Naive thymus-derived CD4-positive, alpha-beta T cell (primary cell): ENCODE measurements around the gene HLA-DOA. TPM values are rescaled to one million over a fixed set of nuclear protein-coding genes. Genes with fewer than 3 reads are reported as not detected.

ENCODE experiments used
- ATAC-seq: fragments of 150-1000 bp; cut with Tn5 transposase; 2 replicates; pipeline ENCODE4 v1.10.0; 2021; ENCODE audit warnings: mild to moderate bottlenecking, moderate library complexity
- CTCF ChIA-PET: fragments of 350-600 bp; sonication (Branson Sonifier 250); formaldehyde crosslinking; loops from one replicate; lab custom pipeline; 2021; ENCODE audit warnings: antibody characterized with exemption; lab: Charles Lee
- POLR2A ChIA-PET: fragments of 350-600 bp; sonication (Branson Sonifier 250); formaldehyde crosslinking; loops from one replicate; lab custom pipeline; 2021; ENCODE audit warnings: antibody characterized with exemption, inconsistent platforms; lab: Charles Lee
- DNase-seq, 9 donors: peaks; one replicate each; pipeline versions ENCODE4 v3.0.0 to v3.0.0-alpha.2; 2020 to 2022; ENCODE audit warnings: mixed read lengths in 1 of 9
- H3K27ac ChIP-seq: one replicate; pipeline ENCODE4 v1.7.0; 2013; ENCODE audit warnings: mild to moderate bottlenecking, low read depth, low read length, moderate library complexity
- H3K27me3 ChIP-seq, 2 donors: one replicate each; pipeline ENCODE4 v1.7.0; 2013; ENCODE audit warnings: low read length in 2 of 2, mild to moderate bottlenecking in 2 of 2, moderate library complexity in 2 of 2; ENCODE audit not compliant: control insufficient read depth in 2 of 2, insufficient read depth in 2 of 2
- H3K36me3 ChIP-seq, 3 experiments: 1 replicate in 2 of 3; 2 replicates in 1 of 3; pipeline ENCODE4 v1.7.0; 2013; ENCODE audit warnings: low read length in 3 of 3, mild to moderate bottlenecking in 3 of 3, moderate library complexity in 1 of 3; ENCODE audit not compliant: insufficient read depth in 3 of 3, control insufficient read depth in 2 of 3
- H3K4me1 ChIP-seq, 2 donors: one replicate each; pipeline ENCODE4 v1.7.0; 2013; ENCODE audit warnings: low read length in 2 of 2, mild to moderate bottlenecking in 2 of 2, moderate library complexity in 1 of 2; ENCODE audit not compliant: control insufficient read depth in 2 of 2, insufficient read depth in 2 of 2
- H3K4me3 ChIP-seq: 2 replicates; pipeline ENCODE4 v1.7.0; 2013; ENCODE audit warnings: mild to moderate bottlenecking, low read length
- H3K9me3 ChIP-seq, 3 experiments: 1 replicate in 2 of 3; 2 replicates in 1 of 3; pipeline ENCODE4 v1.7.0; 2013; ENCODE audit warnings: low read length in 3 of 3; ENCODE audit not compliant: control insufficient read depth in 2 of 3
- H3K27ac Mint-ChIP-seq, 9 donors: one replicate each; pipeline ENCODE4 v1.8.0; 2020 to 2022; ENCODE audit warnings: mixed read lengths in 9 of 9, mild to moderate bottlenecking in 8 of 9, moderate library complexity in 5 of 9, inconsistent platforms in 2 of 9
- H3K27me3 Mint-ChIP-seq, 5 donors: one replicate each; pipeline ENCODE4 v1.8.0; 2021 to 2022; ENCODE audit warnings: mixed read lengths in 5 of 5, mild to moderate bottlenecking in 1 of 5
- H3K36me3 Mint-ChIP-seq, 5 donors: one replicate each; pipeline ENCODE4 v1.8.0; 2020 to 2022; ENCODE audit warnings: mixed read lengths in 5 of 5, mild to moderate bottlenecking in 3 of 5, inconsistent platforms in 1 of 5
- H3K4me1 Mint-ChIP-seq, 7 donors: one replicate each; pipeline ENCODE4 v1.8.0; 2020 to 2022; ENCODE audit warnings: mixed read lengths in 7 of 7, mild to moderate bottlenecking in 3 of 7, inconsistent platforms in 1 of 7
- H3K4me3 Mint-ChIP-seq, 10 donors: one replicate each; pipeline ENCODE4 v1.8.0; 2020 to 2022; ENCODE audit warnings: mild to moderate bottlenecking in 10 of 10, mixed read lengths in 10 of 10, moderate library complexity in 6 of 10, inconsistent platforms in 2 of 10
- H3K9me3 Mint-ChIP-seq, 11 donors: one replicate each; pipeline ENCODE4 v1.8.0; 2020 to 2022; ENCODE audit warnings: mixed read lengths in 11 of 11, mild to moderate bottlenecking in 4 of 11, inconsistent platforms in 1 of 11, moderate library complexity in 1 of 11
- intact Hi-C, 2 donors: fragments of 100-400 bp; cut with micrococcal nuclease; formaldehyde crosslinking; loops; one replicate each; pipeline ENCODE4 v1.15.1; 2023
- polyA plus RNA-seq, 2 donors: library from polyadenylated mRNA; unstranded; fragments of 300-500 nt; fragmentation: Illumina TruSeq; gene quantifications; one replicate each; pipeline ENCODE4 v1.2.3, GENCODE V29; 2021
- total RNA-seq, 6 experiments: library from RNA in 5 of 6; stranded (reverse) in 5 of 6; gene quantifications; 1 replicate in 5 of 6; 2 replicates in 1 of 6; pipeline ENCODE4 v1.2.3 and lab custom pipeline; 2021 to 2026

HLA-DOA gene
- total and polyA plus RNA-seq, 7 experiments from 2014 or later: 3.0 to 10.5 (median 5.4) TPM

DNA sequence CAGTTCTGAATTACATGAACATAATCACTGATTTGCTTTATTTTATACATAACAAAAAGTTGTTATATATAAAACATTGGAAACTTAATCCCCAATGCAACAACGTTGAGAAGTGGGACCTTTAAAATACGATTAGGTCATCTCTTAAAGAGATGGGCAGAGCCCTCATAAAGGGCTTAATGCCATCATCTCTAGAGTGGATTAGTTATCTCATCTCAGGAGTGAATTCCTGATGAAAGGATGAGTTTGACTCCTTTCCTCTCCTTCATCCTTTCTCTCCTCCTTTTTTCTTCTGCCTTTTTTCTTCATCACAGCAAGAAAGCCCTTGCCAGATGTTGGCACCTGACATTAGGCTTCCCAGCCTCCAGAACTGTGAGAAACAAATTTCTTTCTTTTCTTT, 13.9 kb downstream of the HLA-DOA start:
- POLR2A ChIA-PET: no interaction called here

GRCh38 chr6:32993363-32993973, 15.9 kb downstream of the HLA-DOA start:
- Histone ChIP-seq H3K36me3 (no peaks in the 10 kb centered on the region), H3K4me3 (no peak overlapping the region), H3K4me1 (no peaks in the 10 kb centered on the region), H3K27me3 (no peaks in the 10 kb centered on the region), H3K9me3 (no peaks in the 10 kb centered on the region), H3K27ac (no peak overlapping the region)
- intact Hi-C loops: no loop called here
- no peaks in the 10 kb centered on the region for H3K9me3 Mint-ChIP-seq
- H3K4me1 Mint-ChIP-seq: no peaks in the 10 kb centered on the region
- ATAC-seq (no peak), DNase-seq (no peak)
- peaks cover 0 to 39% (median 8%) of the 10 kb centered on the region in 5 donors for H3K27me3 Mint-ChIP-seq
- H3K36me3 Mint-ChIP-seq: peaks cover 0 to 2% (median 0%) of the 10 kb centered on the region in 5 donors
- H3K4me3 Mint-ChIP-seq: no peak overlapping the region
- ChIA-PET POLR2A (no interaction called here), CTCF (interaction anchor here (1.2 kb wide), 1 partner anchor 125 kb away, joined by 3 read pairs; no protein-coding TSS in a partner anchor)
- no peak overlapping the region for H3K27ac Mint-ChIP-seq

More for the DNA sequence above, 13.9 kb downstream of the HLA-DOA start:
- H3K27ac Mint-ChIP-seq: no peak overlapping the region
- Histone ChIP-seq H3K9me3 (no peaks in the 10 kb centered on the region), H3K27ac (no peak overlapping the region), H3K27me3 (no peaks in the 10 kb centered on the region), H3K4me3 (no peak overlapping the region), H3K4me1 (no peaks in the 10 kb centered on the region), H3K36me3 (no peaks in the 10 kb centered on the region)
- H3K4me1 Mint-ChIP-seq: peaks cover 3 to 7% (median 6%) of the 10 kb centered on the region in 7 donors
- intact Hi-C loops: no loop called here
- CTCF ChIA-PET: interaction anchor here (0.6 to 0.7 kb wide), 2 partner anchors 34 to 1398 kb away, joined by 3 read pairs; no protein-coding TSS in a partner anchor
- H3K9me3 Mint-ChIP-seq: no peaks in the 10 kb centered on the region
- no peak for ATAC-seq
- peaks cover 0 to 2% (median 0%) of the 10 kb centered on the region in 5 donors for H3K36me3 Mint-ChIP-seq
- H3K4me3 Mint-ChIP-seq: no peak overlapping the region
- peaks cover 0 to 45% (median 17%) of the 10 kb centered on the region in 5 donors for H3K27me3 Mint-ChIP-seq
- DNase-seq: no peak

- POLR2A ChIA-PET: no interaction called here
These were observed 17.4 kb downstream of the HLA-DOA start for GRCh38 chr6:32991972-32992371.

DNA sequence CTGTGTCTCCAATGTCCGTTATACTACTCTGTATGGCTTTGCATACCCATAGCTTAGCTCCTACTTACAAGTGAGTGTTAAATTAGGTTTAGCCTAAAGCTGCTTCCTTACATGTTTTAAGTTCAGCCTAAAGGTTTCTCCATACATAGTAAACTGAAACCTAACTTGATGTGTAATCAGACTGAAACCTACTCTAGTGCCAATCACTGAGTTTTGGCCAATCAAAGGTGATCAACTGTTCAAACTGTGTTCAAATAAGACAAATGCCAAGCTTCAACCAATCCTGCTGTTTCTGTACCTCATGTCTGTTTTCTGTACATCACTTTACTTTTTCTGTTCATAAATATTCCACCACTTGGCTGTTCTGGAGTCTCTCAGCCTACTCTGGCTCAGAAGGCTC, 20.0 kb downstream of the HLA-DOA start:
- Histone ChIP-seq H3K27ac (no peak overlapping the region), H3K9me3 (no peaks in the 10 kb centered on the region), H3K4me3 (no peak overlapping the region), H3K4me1 (no peaks in the 10 kb centered on the region), H3K27me3 (no peaks in the 10 kb centered on the region), H3K36me3 (no peaks in the 10 kb centered on the region)
- H3K27me3 Mint-ChIP-seq: peaks cover 0 to 18% (median 0%) of the 10 kb centered on the region in 5 donors
- POLR2A ChIA-PET: interaction anchor here (21.0 kb wide), 1 partner anchor 21 kb away, joined by 442 read pairs; the partner anchor contains the start of gene BRD2
- intact Hi-C loops: no loop called here
- no peaks in the 10 kb centered on the region for H3K9me3 Mint-ChIP-seq
- ATAC-seq (no peak), DNase-seq (no peak)
- H3K36me3 Mint-ChIP-seq: peaks cover 0 to 2% (median 0%) of the 10 kb centered on the region in 5 donors
- no peak overlapping the region for H3K4me3 Mint-ChIP-seq
- peaks cover 3 to 15% (median 6%) of the 10 kb centered on the region in 7 donors for H3K4me1 Mint-ChIP-seq
- CTCF ChIA-PET: interaction anchor here (0.6 to 6.1 kb wide), 5 partner anchors 36 to 121 kb away, joined by 3 to 157 read pairs (median 4); partner anchors contain the start of gene HLA-DMA
- no peak overlapping the region for H3K27ac Mint-ChIP-seq

More at GRCh38 chr6:32991972-32992371, 17.4 kb downstream of the HLA-DOA start:
- H3K27me3 ChIP-seq: no peaks in the 10 kb centered on the region
- peaks cover 0 to 8% (median 0%) of the 10 kb centered on the region in 7 donors for H3K4me1 Mint-ChIP-seq
- H3K9me3 Mint-ChIP-seq: no peaks in the 10 kb centered on the region
- H3K9me3 ChIP-seq: no peaks in the 10 kb centered on the region
- H3K27ac Mint-ChIP-seq: no peak overlapping the region
- CTCF ChIA-PET: interaction anchor here (0.7 kb wide), 1 partner anchor 571 kb away, joined by 4 read pairs; no protein-coding TSS in a partner anchor
- no peak for ATAC-seq
- H3K4me3 ChIP-seq: no peak overlapping the region
- H3K4me1 ChIP-seq: no peaks in the 10 kb centered on the region
- H3K4me3 Mint-ChIP-seq: no peak overlapping the region
- intact Hi-C loops: no loop called here
- H3K27ac ChIP-seq: no peak overlapping the region
- no peak for DNase-seq
- H3K36me3 Mint-ChIP-seq: peaks cover 0 to 2% (median 0%) of the 10 kb centered on the region in 5 donors
- peaks cover 0 to 32% (median 4%) of the 10 kb centered on the region in 5 donors for H3K27me3 Mint-ChIP-seq
- no peaks in the 10 kb centered on the region for H3K36me3 ChIP-seq

DNA sequence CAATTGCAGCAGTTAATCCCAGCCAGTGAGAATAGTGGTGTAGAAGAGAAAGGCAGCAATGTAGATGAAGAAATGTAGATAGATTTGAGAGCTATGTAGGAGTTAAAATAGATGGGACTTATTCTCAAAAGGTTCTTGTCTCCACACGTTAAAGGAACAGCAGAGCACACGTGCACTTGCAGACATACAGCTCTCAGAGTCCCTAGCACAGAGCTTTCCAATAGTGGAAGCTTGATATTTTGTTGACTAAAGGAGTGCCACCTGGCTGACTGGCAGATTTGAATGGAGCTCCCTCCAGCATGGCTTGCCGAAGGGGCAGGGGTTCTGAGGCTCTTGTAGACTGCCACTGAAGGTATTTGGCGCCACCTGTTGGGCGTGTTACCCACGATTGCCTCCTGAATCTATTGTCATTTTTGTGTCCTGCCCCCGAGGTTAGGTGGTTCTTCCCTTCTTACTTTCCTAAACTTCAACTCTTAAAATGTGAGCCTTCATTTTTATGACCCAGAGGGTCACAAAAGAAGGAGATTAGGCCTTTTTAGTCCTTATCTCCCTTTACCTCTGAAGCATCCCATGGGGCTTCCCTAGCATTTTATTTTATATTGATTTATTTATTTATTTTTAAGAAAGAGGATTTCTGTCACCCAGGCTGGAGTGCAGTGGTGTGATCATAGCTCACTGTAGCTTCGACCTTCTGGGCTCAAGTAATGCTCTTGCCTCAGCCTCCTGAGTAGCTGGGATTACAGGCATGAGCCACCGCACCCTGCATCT, 24.6 kb downstream of the HLA-DOA start:
- ATAC-seq (peak; percentile 86), DNase-seq (peak; percentile 69 to 87 (median 84))
- peaks cover 11 to 23% (median 21%) of the 10 kb centered on the region in 3 experiments for H3K36me3 ChIP-seq
- Mint-ChIP-seq H3K4me3 (peak overlapping the region in 1 of 10 donors; percentile 4), H3K27ac (peak overlapping the region in 6 of 9 donors; percentile 34 to 75 (median 46)), H3K4me1 (peaks cover 15 to 29% (median 22%) of the 10 kb centered on the region in 7 donors), H3K36me3 (peaks cover 4 to 10% (median 8%) of the 10 kb centered on the region in 5 donors), H3K27me3 (no peaks in the 10 kb centered on the region), H3K9me3 (no peaks in the 10 kb centered on the region)
- H3K27me3 ChIP-seq: no peaks in the 10 kb centered on the region
- H3K4me3 ChIP-seq: no peak overlapping the region
- POLR2A ChIA-PET: interaction anchor here (1.0 to 25.6 kb wide), 9 partner anchors 16 to 327 kb away, joined by 3 to 638 read pairs (median 5); partner anchors contain the start of genes BRD2, HLA-DMA, HLA-DMB and PSMB8
- H3K27ac ChIP-seq: no peak overlapping the region
- peaks cover 0 to 6% of the 10 kb centered on the region in 2 donors for H3K4me1 ChIP-seq
- no peaks in the 10 kb centered on the region for H3K9me3 ChIP-seq
- CTCF ChIA-PET: interaction anchor here (0.6 to 6.1 kb wide), 37 partner anchors 11 to 1912 kb away, joined by 3 to 157 read pairs (median 5); partner anchors contain the start of genes BRD2, HLA-DMA, HLA-DMB and HLA-DOA
- intact Hi-C loops: loop anchor here (1.0 kb wide), 5 partner anchors 13 to 100 kb away; partner anchors contain the start of genes BRD2 (in 1 of the 2) and HLA-DMA (in 1 of the 2)
